Measurements from ENCODE around the gene EP400.
A peak's percentile ranks its signal among the peaks of the same experiment; 100 is the strongest.

The EP400 gene

GRCh38 chr12:131928711-131929580 lies 20.8 kb upstream of the EP400 start, which contains the start of gene PUS1:
Gene PUS1, plus strand, starts transcription at chr12:131929276. Its CDS starts 447 bp downstream, at chr12:131929723.
- Histone ChIP-seq H3K79me2 (ENCODE audit: insufficient read depth, low read length) (peaks cover 8% of the 10 kb centered on the region; the same call in 1 of the 2 replicates), H3K9me2 (ENCODE audit: low read depth, low read length) (no peaks in the 10 kb centered on the region), H3F3A (ENCODE audit: insufficient read depth, low read length) (no peaks in the 10 kb centered on the region), H3K27me3 (ENCODE audit: insufficient read depth, low read length) (no peaks in the 10 kb centered on the region; the same call in 1 of the 2 replicates), H3K4me2 (ENCODE audit: low read length) (peak within 1 kb of the TSS; percentile 71), H4K20me1 (ENCODE audit: insufficient read depth, low read length) (no peaks in the 10 kb centered on the region), H2AFZ (ENCODE audit: low read length) (no peak within 1 kb of the TSS), H3K27ac (ENCODE audit: low read depth, low read length, poor library complexity, severe bottlenecking) (peak within 1 kb of the TSS; percentile 26), H3K4me3 (ENCODE audit: low read depth, low read length, poor library complexity, severe bottlenecking) (peak within 1 kb of the TSS; percentile 87), H3K9me3 (ENCODE audit: low read length) (no peaks in the 10 kb centered on the region), H3K4me1 (ENCODE audit: insufficient read depth, low read length, severe bottlenecking) (peaks cover 18% of the 10 kb centered on the region), H3K9ac (ENCODE audit: low read length) (peak within 1 kb of the TSS; percentile 87), H3K36me3 (ENCODE audit: insufficient read depth, low read length) (peaks cover 31% of the 10 kb centered on the region)
- TF ChIP-seq CTCF (IDR thresholded peaks at IDR 0.05; ENCODE audit: low read length): no peak
- TF ChIP-seq EZH2 (IDR thresholded peaks at IDR 0.05; ENCODE audit: borderline replicate concordance, low read length): no peak

- H3K4me3 ChIP-seq (ENCODE audit: low read depth, low read length, poor library complexity, severe bottlenecking): peak overlapping the region; percentile 87
- H3K9me2 ChIP-seq (ENCODE audit: low read depth, low read length): no peaks in the 10 kb centered on the region
- no peaks in the 10 kb centered on the region for H4K20me1 ChIP-seq (ENCODE audit: insufficient read depth, low read length)
- no peaks in the 10 kb centered on the region for H3K9me3 ChIP-seq (ENCODE audit: low read length)
- peaks cover 38% of the 10 kb centered on the region for H3K36me3 ChIP-seq (ENCODE audit: insufficient read depth, low read length)
- H3K4me2 ChIP-seq (ENCODE audit: low read length): peak overlapping the region; percentile 71
- no peaks in the 10 kb centered on the region; the same call in 1 of the 2 replicates for H3K27me3 ChIP-seq (ENCODE audit: insufficient read depth, low read length)
- peak overlapping the region; percentile 87 for H3K9ac ChIP-seq (ENCODE audit: low read length)
- no peaks in the 10 kb centered on the region for H3F3A ChIP-seq (ENCODE audit: insufficient read depth, low read length)
- peaks cover 14% of the 10 kb centered on the region for H3K4me1 ChIP-seq (ENCODE audit: insufficient read depth, low read length, severe bottlenecking)
- H3K27ac ChIP-seq (ENCODE audit: low read depth, low read length, poor library complexity, severe bottlenecking): peak overlapping the region; percentile 26
- no peak overlapping the region for H2AFZ ChIP-seq (ENCODE audit: low read length)
- H3K79me2 ChIP-seq (ENCODE audit: insufficient read depth, low read length): peaks cover 8% of the 10 kb centered on the region; the same call in 1 of the 2 replicates
- TF ChIP-seq EZH2 (IDR thresholded peaks at IDR 0.05; ENCODE audit: borderline replicate concordance, low read length) (no peak), CTCF (IDR thresholded peaks at IDR 0.05; ENCODE audit: low read length) (no peak)
These were observed 19.9 kb upstream of the EP400 start for GRCh38 chr12:131929581-131930456.

- TF ChIP-seq EZH2 (IDR thresholded peaks at IDR 0.05; ENCODE audit: borderline replicate concordance, low read length): no peak
- TF ChIP-seq CTCF (IDR thresholded peaks at IDR 0.05; ENCODE audit: low read length): no peak
- peak overlapping the region; percentile 12 for H3K27ac ChIP-seq (ENCODE audit: low read depth, low read length, poor library complexity, severe bottlenecking)
These were observed 19.2 kb upstream of the EP400 start for GRCh38 chr12:131930510-131930909.

More at GRCh38 chr12:131930510-131930909, 19.2 kb upstream of the EP400 start:
- no peaks in the 10 kb centered on the region for H3K9me3 ChIP-seq (ENCODE audit: low read length)
- peaks cover 45% of the 10 kb centered on the region for H3K36me3 ChIP-seq (ENCODE audit: insufficient read depth, low read length)
- H3K27me3 ChIP-seq (ENCODE audit: insufficient read depth, low read length): no peaks in the 10 kb centered on the region; the same call in 1 of the 2 replicates
- peaks cover 8% of the 10 kb centered on the region; the same call in 1 of the 2 replicates for H3K79me2 ChIP-seq (ENCODE audit: insufficient read depth, low read length)
- no peak overlapping the region for H2AFZ ChIP-seq (ENCODE audit: low read length)
- peak overlapping the region; percentile 71 for H3K4me2 ChIP-seq (ENCODE audit: low read length)
- no peaks in the 10 kb centered on the region for H3K9me2 ChIP-seq (ENCODE audit: low read depth, low read length)
- H3K9ac ChIP-seq (ENCODE audit: low read length): peak overlapping the region; percentile 87
- peaks cover 12% of the 10 kb centered on the region for H3K4me1 ChIP-seq (ENCODE audit: insufficient read depth, low read length, severe bottlenecking)
- no peaks in the 10 kb centered on the region for H4K20me1 ChIP-seq (ENCODE audit: insufficient read depth, low read length)
- H3F3A ChIP-seq (ENCODE audit: insufficient read depth, low read length): no peaks in the 10 kb centered on the region
- peak overlapping the region; percentile 87 for H3K4me3 ChIP-seq (ENCODE audit: low read depth, low read length, poor library complexity, severe bottlenecking)
